NCI-H226 (cell line): Measurements from ENCODE around the gene MYO1A.

Experiments
- DNase-seq: peaks from one replicate; pipeline ENCODE4 v3.0.0-alpha.2; 2015

MYO1A gene

GRCh38 chr12:57012600-57013465 lies 37.1 kb downstream of the MYO1A start:
- no peak for DNase-seq

GRCh38 chr12:57011438-57012424 lies 38.2 kb downstream of the MYO1A start:
- no peak for DNase-seq

- DNase-seq: no peak
These were observed 39.2 kb downstream of the MYO1A start for GRCh38 chr12:57010627-57011247.

GRCh38 chr12:57009949-57010626 lies 39.8 kb downstream of the MYO1A start:
- DNase-seq: no peak

DNA sequence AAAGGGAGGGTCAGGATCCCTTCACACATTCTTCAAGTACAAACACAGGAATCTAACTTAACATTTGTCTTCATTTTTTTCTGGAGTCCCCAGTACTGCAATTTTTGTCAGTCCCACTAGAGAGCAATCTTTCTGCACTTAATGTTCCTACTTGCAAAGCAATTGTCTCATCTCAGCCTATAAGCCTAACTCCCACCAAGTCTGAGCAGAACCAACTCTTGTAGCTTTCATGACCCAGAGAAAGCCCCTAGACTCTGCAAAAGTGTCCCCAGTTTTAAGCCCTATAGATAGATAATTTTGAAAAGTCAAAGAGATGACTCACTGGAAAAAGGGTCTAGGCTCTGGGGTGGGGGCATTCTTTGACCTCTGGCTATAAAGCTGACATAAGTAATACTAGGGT lies 41.8 kb downstream of the MYO1A start:
- peak; percentile 40 for DNase-seq

DNA sequence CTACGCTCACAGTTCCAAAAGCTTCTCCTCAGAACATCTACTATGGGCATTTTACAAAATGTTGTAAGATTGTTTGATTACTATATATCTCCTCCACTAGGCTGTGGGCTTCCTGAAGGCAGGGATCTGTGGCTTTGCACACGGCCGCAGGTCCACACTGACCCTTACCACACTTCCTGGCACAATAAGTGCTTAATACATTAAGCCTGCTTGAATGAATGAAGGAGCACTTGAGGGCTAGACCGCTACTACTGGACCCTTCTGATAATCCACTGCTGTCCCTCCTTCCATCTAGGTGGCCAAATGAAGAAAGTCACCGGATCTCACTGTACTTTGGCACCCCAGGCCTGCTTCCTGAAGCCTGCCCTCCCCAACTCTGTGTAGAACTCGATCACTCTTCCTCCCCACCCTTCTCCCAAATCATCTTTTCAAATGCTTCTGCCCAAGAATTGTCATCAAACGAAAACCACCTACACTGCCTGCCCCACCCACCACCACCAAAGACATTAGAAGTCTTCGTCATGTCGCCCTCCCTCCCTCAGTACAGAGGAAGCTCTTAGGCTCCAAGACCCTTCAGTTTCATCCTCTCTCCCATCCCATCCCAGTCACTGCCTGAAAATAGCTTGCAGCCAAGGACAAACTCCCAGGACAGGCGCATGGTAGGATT lies 43.0 kb downstream of the MYO1A start:
- DNase-seq: no peak

GRCh38 chr12:57005980-57006808 lies 43.7 kb downstream of the MYO1A start, which contains the start of gene ZBTB39:
Gene ZBTB39, minus strand, starts transcription at chr12:57006546. Its CDS starts 1,629 bp downstream, at chr12:57004917.
- peak; percentile 43 for DNase-seq

DNA sequence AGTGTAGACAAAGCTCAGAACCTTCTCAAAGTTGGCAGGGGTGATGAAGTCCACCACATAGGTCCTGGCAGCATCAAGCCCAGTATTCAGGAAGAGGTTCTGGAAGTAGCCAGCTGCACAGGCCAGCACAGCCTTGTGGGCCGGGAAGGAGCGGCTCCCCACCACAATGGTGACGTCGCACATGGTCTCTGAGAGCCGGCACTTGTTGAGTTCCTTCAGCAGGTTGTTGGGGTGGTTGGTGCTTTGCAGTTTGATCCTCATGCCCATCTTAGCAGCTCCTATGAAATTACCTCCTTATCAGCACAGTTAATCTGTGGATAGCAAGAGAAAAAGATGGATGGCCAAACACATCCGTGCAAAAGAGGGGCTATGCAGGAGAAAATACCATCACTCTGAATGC lies 45.3 kb downstream of the MYO1A start:
- DNase-seq: no peak

GRCh38 chr12:57003395-57003794 lies 46.5 kb downstream of the MYO1A start:
- DNase-seq: no peak

- peak; percentile 57 for DNase-seq
These were observed 48.5 kb downstream of the MYO1A start for GRCh38 chr12:57001448-57001906.

DNA sequence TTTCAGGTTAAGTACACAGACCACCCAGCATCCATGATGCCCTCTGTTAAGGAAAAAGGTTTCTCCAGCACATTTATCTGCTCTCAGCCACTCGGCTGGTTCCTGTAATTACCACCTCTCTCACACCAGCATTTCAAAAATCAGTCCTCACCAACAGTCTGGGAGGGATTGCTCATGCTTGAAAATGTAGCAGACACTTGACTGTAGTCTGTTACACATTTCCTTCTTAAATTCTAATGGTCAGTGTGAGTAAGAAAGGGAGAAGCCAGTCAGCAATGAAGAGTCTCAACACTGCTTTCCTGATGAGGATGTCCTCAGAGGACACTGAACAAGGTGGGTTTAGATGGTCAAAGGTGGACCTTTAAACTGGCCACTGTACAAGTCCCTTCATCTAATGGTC lies 49.5 kb downstream of the MYO1A start:
- no peak for DNase-seq

DNA sequence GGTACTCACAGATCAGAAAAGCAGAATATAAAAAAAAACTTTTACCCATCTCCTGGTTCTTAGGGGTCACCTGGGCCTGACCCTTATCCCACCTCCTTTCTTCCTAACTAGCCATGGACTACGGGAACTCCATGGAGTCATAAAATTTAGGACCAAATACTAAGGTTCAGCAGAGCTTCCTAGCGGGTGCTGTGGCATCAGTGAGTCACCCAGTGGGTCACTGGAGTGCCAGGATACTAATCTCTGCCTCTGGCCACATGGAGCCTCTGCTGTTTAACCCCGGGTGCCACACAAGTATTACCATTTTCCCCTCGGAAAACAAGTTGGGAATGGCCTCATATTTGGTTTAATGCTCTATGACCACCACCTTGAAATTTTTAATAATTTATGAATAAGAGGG lies 50.5 kb downstream of the MYO1A start:
- DNase-seq: no peak

DNA sequence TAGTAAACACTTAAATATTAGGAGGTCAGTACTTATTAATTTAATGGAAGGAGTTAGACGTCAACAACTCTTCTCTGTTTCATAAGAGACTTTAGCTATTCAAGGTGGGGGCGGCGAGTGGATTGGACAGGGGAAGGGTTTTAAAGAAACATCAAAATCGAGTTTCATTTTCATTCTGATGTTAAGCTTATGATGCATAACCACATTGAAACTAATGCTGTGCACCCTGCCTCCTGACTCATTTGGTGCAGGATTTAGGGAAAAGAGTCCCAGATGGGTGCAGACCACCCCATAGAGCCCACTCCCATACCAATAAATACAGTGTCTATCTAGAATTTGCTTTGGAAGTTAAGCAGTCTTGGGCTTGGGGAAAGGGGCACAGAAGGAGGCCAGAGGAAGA lies 50.9 kb downstream of the MYO1A start:
- no peak for DNase-seq

DNA sequence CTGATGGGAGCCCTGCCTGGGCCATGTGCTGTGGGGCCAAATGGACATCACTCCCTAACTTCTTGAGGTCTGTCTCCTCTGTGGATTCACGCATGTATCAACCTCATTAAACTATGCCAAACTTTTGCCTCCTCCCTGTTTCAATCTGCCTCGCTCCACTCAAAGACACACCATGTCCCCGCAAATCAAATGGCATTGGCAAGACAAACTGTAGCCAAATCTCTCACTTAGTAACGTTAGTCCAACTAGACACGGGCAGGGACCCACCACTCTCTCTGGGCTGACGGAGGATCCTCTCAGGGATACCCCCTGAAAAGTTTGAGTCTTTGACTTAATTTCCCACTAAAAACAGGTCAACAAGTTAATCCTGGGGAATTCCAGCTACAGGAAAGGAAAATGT lies 51.6 kb downstream of the MYO1A start:
- DNase-seq: no peak

GRCh38 chr12:56996793-56997545 lies 53.0 kb downstream of the MYO1A start:
- DNase-seq: no peak

GRCh38 chr12:56995930-56996496 lies 53.9 kb downstream of the MYO1A start:
- no peak for DNase-seq

DNA sequence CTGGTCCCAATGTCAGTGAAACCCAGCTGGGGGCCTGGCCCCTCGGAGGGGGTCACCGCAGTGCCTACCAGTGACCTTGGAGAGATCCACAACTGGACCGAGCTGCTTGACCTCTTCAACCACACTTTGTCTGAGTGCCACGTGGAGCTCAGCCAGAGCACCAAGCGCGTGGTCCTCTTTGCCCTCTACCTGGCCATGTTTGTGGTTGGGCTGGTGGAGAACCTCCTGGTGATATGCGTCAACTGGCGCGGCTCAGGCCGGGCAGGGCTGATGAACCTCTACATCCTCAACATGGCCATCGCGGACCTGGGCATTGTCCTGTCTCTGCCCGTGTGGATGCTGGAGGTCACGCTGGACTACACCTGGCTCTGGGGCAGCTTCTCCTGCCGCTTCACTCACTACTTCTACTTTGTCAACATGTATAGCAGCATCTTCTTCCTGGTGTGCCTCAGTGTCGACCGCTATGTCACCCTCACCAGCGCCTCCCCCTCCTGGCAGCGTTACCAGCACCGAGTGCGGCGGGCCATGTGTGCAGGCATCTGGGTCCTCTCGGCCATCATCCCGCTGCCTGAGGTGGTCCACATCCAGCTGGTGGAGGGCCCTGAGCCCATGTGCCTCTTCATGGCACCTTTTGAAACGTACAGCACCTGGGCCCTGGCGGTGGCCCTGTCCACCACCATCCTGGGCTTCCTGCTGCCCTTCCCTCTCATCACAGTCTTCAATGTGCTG lies 54.6 kb downstream of the MYO1A start:
- no peak for DNase-seq

GRCh38 chr12:56994231-56994746 lies 55.6 kb downstream of the MYO1A start:
- DNase-seq: no peak

DNA sequence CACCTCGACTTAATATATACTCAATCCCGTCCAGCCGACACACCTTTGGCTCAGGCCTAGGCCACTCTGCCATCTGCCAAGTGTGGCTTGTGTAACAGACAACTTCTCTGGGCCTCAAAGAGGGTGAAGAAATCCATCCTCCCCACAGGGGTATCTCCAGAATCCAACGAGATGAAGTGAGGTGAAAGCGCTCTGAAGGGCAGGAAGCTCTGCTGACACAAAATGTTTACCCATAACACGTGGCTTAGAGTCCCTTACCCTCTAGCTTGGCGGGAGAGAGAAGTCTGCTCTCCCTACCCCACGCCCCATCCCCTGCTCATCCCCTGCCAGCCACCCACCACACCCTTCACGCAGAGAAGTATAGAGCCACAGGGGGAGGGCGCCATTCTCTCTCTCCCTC lies 56.6 kb downstream of the MYO1A start:
- no peak for DNase-seq
